Astrocyte (in vitro differentiated cells and primary cell): Measurements from ENCODE around the gene AKAP1. TPM values are rescaled to one million over a fixed set of nuclear protein-coding genes. Genes with fewer than 3 reads are reported as not detected.
A peak's percentile ranks its signal among the peaks of the same experiment; 100 is the strongest.

Experiments used
- DNase-seq: peaks from one replicate; pipeline ENCODE4 v3.0.0-alpha.2; 2010; ENCODE audit warnings: low read depth
- FAIRE-seq: peaks from 2 replicates; lab custom pipeline; 2011; peaks lifted over from hg19 to GRCh38; lab: Jason Lieb, UNC
- H2AFZ ChIP-seq: 2 replicates; pipeline ENCODE4 v1.6.0; 2012; ENCODE audit warnings: low read depth, low read length, inconsistent platforms
- H3K27ac ChIP-seq: 2 replicates; pipeline ENCODE4 v1.5.1; 2011; ENCODE audit warnings: low read depth, low read length, inconsistent platforms
- H3K27me3 ChIP-seq: 2 replicates; pipeline ENCODE4 v1.6.0; 2011; ENCODE audit warnings: low read length, inconsistent platforms; ENCODE audit not compliant: insufficient read depth
- H3K36me3 ChIP-seq: 2 replicates; pipeline ENCODE4 v1.5.1; 2011; ENCODE audit warnings: low read length, inconsistent platforms; ENCODE audit not compliant: insufficient read depth
- H3K4me1 ChIP-seq: 2 replicates; pipeline ENCODE4 v1.5.1; 2011; ENCODE audit warnings: low read length, inconsistent platforms; ENCODE audit not compliant: insufficient read depth
- H3K4me2 ChIP-seq: 2 replicates; pipeline ENCODE4 v1.6.0; 2012; ENCODE audit warnings: low read length, inconsistent platforms
- H3K4me3 ChIP-seq: 2 replicates; pipeline ENCODE4 v1.5.1; 2011; ENCODE audit warnings: low read depth, mild to moderate bottlenecking, low read length, inconsistent platforms; ENCODE audit not compliant: insufficient read depth
- H3K79me2 ChIP-seq: 2 replicates; pipeline ENCODE4 v1.6.0; 2012; ENCODE audit warnings: mild to moderate bottlenecking, low read length, inconsistent platforms; ENCODE audit not compliant: insufficient read depth
- H3K9ac ChIP-seq: 2 replicates; pipeline ENCODE4 v1.6.0; 2012; ENCODE audit warnings: mild to moderate bottlenecking, low read length, inconsistent platforms
- H3K9me3 ChIP-seq: 2 replicates; pipeline ENCODE4 v1.5.1; 2012; ENCODE audit warnings: low read depth, mild to moderate bottlenecking, low read length, inconsistent platforms; ENCODE audit not compliant: insufficient read depth
- H4K20me1 ChIP-seq: 2 replicates; pipeline ENCODE4 v1.6.0; 2012; ENCODE audit warnings: low read length, inconsistent platforms; ENCODE audit not compliant: insufficient read depth
- H3K27ac Mint-ChIP-seq: one replicate; pipeline ENCODE4 v1.8.0; 2021; ENCODE audit warnings: mild to moderate bottlenecking, mixed read lengths; ENCODE audit not compliant: unreplicated experiment
- H3K27me3 Mint-ChIP-seq: one replicate; pipeline ENCODE4 v1.8.0; 2021; ENCODE audit warnings: low read depth, mixed read lengths; ENCODE audit not compliant: unreplicated experiment
- H3K36me3 Mint-ChIP-seq: one replicate; pipeline ENCODE4 v1.8.0; 2021; ENCODE audit warnings: low read depth, mixed read lengths; ENCODE audit not compliant: unreplicated experiment
- H3K4me1 Mint-ChIP-seq: one replicate; pipeline ENCODE4 v1.8.0; 2021; ENCODE audit warnings: low read depth, mixed read lengths; ENCODE audit not compliant: unreplicated experiment
- H3K4me3 Mint-ChIP-seq: one replicate; pipeline ENCODE4 v1.8.0; 2021; ENCODE audit warnings: mild to moderate bottlenecking, moderate library complexity, mixed read lengths; ENCODE audit not compliant: unreplicated experiment
- H3K9me3 Mint-ChIP-seq: one replicate; pipeline ENCODE4 v1.8.0; 2021; ENCODE audit warnings: mild to moderate bottlenecking, mixed read lengths; ENCODE audit not compliant: unreplicated experiment
- CTCF ChIP-seq: IDR thresholded peaks from 2 replicates; pipeline ENCODE4 v1.5.1; 2011; ENCODE audit warnings: low read depth, mild to moderate bottlenecking, inconsistent platforms, low read length, moderate library complexity; ENCODE audit not compliant: insufficient read depth
- EZH2 ChIP-seq: IDR thresholded peaks from 2 replicates; pipeline ENCODE4 v1.6.1; 2012; ENCODE audit warnings: mild to moderate bottlenecking, low read length, inconsistent platforms; ENCODE audit not compliant: insufficient read depth
- total RNA-seq: library from RNA; stranded (reverse); gene quantifications from 2 replicates; pipeline ENCODE4 v1.2.1, GENCODE V29; 2021

Gene AKAP1
- total RNA-seq, 1 donor from 2014 or later = 12.5 TPM

- Histone ChIP-seq H3K27ac (no peak overlapping the region), H2AFZ (no peak overlapping the region), H3K9me3 (no peaks in the 10 kb centered on the region), H3K4me2 (no peak overlapping the region), H3K36me3 (no peaks in the 10 kb centered on the region), H3K9ac (no peak overlapping the region), H3K4me3 (no peak overlapping the region), H3K27me3 (no peaks in the 10 kb centered on the region), H3K79me2 (no peaks in the 10 kb centered on the region), H4K20me1 (no peaks in the 10 kb centered on the region), H3K4me1 (no peaks in the 10 kb centered on the region)
- no peaks in the 10 kb centered on the region for H3K36me3 Mint-ChIP-seq
- H3K9me3 Mint-ChIP-seq = no peaks in the 10 kb centered on the region
- no peak for TF ChIP-seq EZH2
- TF ChIP-seq CTCF = no peak
- H3K4me1 Mint-ChIP-seq = peaks cover 14% of the 10 kb centered on the region
- no peak overlapping the region for H3K27ac Mint-ChIP-seq
- peaks cover 2% of the 10 kb centered on the region for H3K27me3 Mint-ChIP-seq
- DNase-seq (no peak), FAIRE-seq (no peak)
- H3K4me3 Mint-ChIP-seq = no peak overlapping the region
These were observed 54.0 kb downstream of the AKAP1 start for GRCh38 chr17:57138956-57139576.

GRCh38 chr17:57140316-57140715 lies 55.3 kb downstream of the AKAP1 start:
- DNase-seq = no peak
- Mint-ChIP-seq H3K4me3 (no peak overlapping the region), H3K36me3 (no peaks in the 10 kb centered on the region), H3K27me3 (peaks cover 2% of the 10 kb centered on the region), H3K4me1 (peaks cover 14% of the 10 kb centered on the region), H3K27ac (no peak overlapping the region), H3K9me3 (no peaks in the 10 kb centered on the region)
- no peaks in the 10 kb centered on the region for H4K20me1 ChIP-seq
- no peak overlapping the region for H3K4me2 ChIP-seq
- no peaks in the 10 kb centered on the region for H3K9me3 ChIP-seq
- TF ChIP-seq CTCF = no peak
- no peak for TF ChIP-seq EZH2
- H3K27me3 ChIP-seq = no peaks in the 10 kb centered on the region
- H3K36me3 ChIP-seq = no peaks in the 10 kb centered on the region
- no peaks in the 10 kb centered on the region for H3K79me2 ChIP-seq
- no peak for FAIRE-seq
- no peak overlapping the region for H2AFZ ChIP-seq
- no peaks in the 10 kb centered on the region for H3K4me1 ChIP-seq
- H3K27ac ChIP-seq = no peak overlapping the region
- H3K4me3 ChIP-seq = no peak overlapping the region
- H3K9ac ChIP-seq = no peak overlapping the region

GRCh38 chr17:57142925-57143324 lies 57.9 kb downstream of the AKAP1 start:
- Histone ChIP-seq H4K20me1 (no peaks in the 10 kb centered on the region), H3K9me3 (no peaks in the 10 kb centered on the region), H3K9ac (no peak overlapping the region), H2AFZ (no peak overlapping the region), H3K27me3 (no peaks in the 10 kb centered on the region), H3K4me1 (no peaks in the 10 kb centered on the region), H3K27ac (no peak overlapping the region), H3K4me3 (no peak overlapping the region), H3K4me2 (no peak overlapping the region), H3K36me3 (no peaks in the 10 kb centered on the region), H3K79me2 (no peaks in the 10 kb centered on the region)
- H3K4me3 Mint-ChIP-seq = no peak overlapping the region
- TF ChIP-seq EZH2 (no peak), CTCF (no peak)
- FAIRE-seq (no peak), DNase-seq (peak; percentile 48)
- peak overlapping the region; percentile 86 for H3K27ac Mint-ChIP-seq
- H3K36me3 Mint-ChIP-seq = no peaks in the 10 kb centered on the region
- peaks cover 10% of the 10 kb centered on the region for H3K4me1 Mint-ChIP-seq
- no peaks in the 10 kb centered on the region for H3K9me3 Mint-ChIP-seq
- peaks cover under 1% of the 10 kb centered on the region for H3K27me3 Mint-ChIP-seq
